IMR-90 (cell line): ENCODE measurements around the gene GXYLT1. TPM values are rescaled to one million over a fixed set of nuclear protein-coding genes. Genes with fewer than 3 reads are reported as not detected.

Experiments
- ATAC-seq: fragments of 200-7000 bp; cut with Tn5 transposase; 2 replicates; pipeline ENCODE4 v1.9.1; 2020; ENCODE audit warnings: low read depth, mild to moderate bottlenecking, moderate library complexity
- BruUV-seq: library from RNA; stranded (reverse); fragments of 400-500 nt; replicated peaks from 2 replicates; lab custom pipeline; 2021; lab: Mats Ljungman, UMichigan
- CTCF ChIA-PET: fragments of 300-600 bp; formaldehyde crosslinking; extraction: SDS; loops from one replicate; lab custom pipeline; 2021; ENCODE audit warnings: antibody characterized with exemption; lab: Yijun Ruan, JAX
- POLR2A ChIA-PET: fragments of 300-600 bp; sonication (Branson Sonifier 250); formaldehyde crosslinking; loops from one replicate; lab custom pipeline; 2022; ENCODE audit warnings: antibody characterized with exemption; ENCODE audit not compliant: unreplicated experiment; lab: Charles Lee
- DNase-seq: peaks from one replicate; pipeline ENCODE4 v3.0.0; 2013
- H2AFZ ChIP-seq: replicated peaks from 2 replicates; pipeline ENCODE3; 2013; ENCODE audit warnings: low read length, mild to moderate bottlenecking; ENCODE audit not compliant: poor library complexity
- H2AK5ac ChIP-seq: 2 replicates; pipeline ENCODE4 v1.6.1; 2013; ENCODE audit warnings: low read depth, low read length, inconsistent platforms
- H2AK9ac ChIP-seq: replicated peaks from 2 replicates; pipeline ENCODE3; 2013; ENCODE audit warnings: mild to moderate bottlenecking, low read depth, low read length, moderate library complexity; ENCODE audit not compliant: poor library complexity
- H2BK120ac ChIP-seq: 2 replicates; pipeline ENCODE4 v1.6.1; 2013; ENCODE audit warnings: low read depth, low read length, inconsistent platforms
- H2BK15ac ChIP-seq: 3 replicates; pipeline ENCODE4 v1.6.1; 2013; ENCODE audit warnings: low read depth, low read length, inconsistent platforms
- H2BK20ac ChIP-seq: 2 replicates; pipeline ENCODE4 v1.6.1; 2013; ENCODE audit warnings: low read depth, mild to moderate bottlenecking, inconsistent platforms, low read length, moderate library complexity
- H2BK5ac ChIP-seq: 2 replicates; pipeline ENCODE4 v1.6.1; 2013; ENCODE audit warnings: mild to moderate bottlenecking, low read depth, low read length, inconsistent platforms; ENCODE audit not compliant: poor library complexity, severe bottlenecking
- H3K14ac ChIP-seq: replicated peaks from 2 replicates; pipeline ENCODE4 v1.6.1; 2013; ENCODE audit warnings: low read depth, low read length, inconsistent platforms
- H3K18ac ChIP-seq: 2 replicates; pipeline ENCODE4 v1.6.1; 2013; ENCODE audit warnings: low read depth, low read length, control low read depth
- H3K23ac ChIP-seq: 2 replicates; pipeline ENCODE4 v1.6.1; 2013; ENCODE audit warnings: low read depth, low read length, inconsistent platforms
- H3K27ac ChIP-seq: 2 replicates; pipeline ENCODE4 v1.5.1; 2013; ENCODE audit warnings: mild to moderate bottlenecking, control low read depth, low read length; ENCODE audit not compliant: insufficient read depth
- H3K27me3 ChIP-seq: 2 replicates; pipeline ENCODE4 v1.6.1; 2013; ENCODE audit warnings: low read length; ENCODE audit not compliant: control insufficient read depth, insufficient read depth
- H3K36me3 ChIP-seq: 2 replicates; pipeline ENCODE4 v1.6.1; 2013; ENCODE audit warnings: low read length, mixed read lengths; ENCODE audit not compliant: control insufficient read depth, insufficient read depth
- H3K4ac ChIP-seq: 2 replicates; pipeline ENCODE4 v1.6.1; 2013; ENCODE audit warnings: low read depth, low read length, inconsistent platforms
- H3K4me1 ChIP-seq: 2 replicates; pipeline ENCODE4 v1.6.1; 2013; ENCODE audit warnings: low read length, mixed read lengths; ENCODE audit not compliant: control insufficient read depth, insufficient read depth
- H3K4me2 ChIP-seq: 2 replicates; pipeline ENCODE4 v1.6.1; 2013; ENCODE audit warnings: low read depth, mild to moderate bottlenecking, control low read depth, low read length, moderate library complexity
- H3K4me3 ChIP-seq: 2 replicates; pipeline ENCODE4 v1.5.1; 2013; ENCODE audit warnings: low read depth, mild to moderate bottlenecking, control low read depth, low read length, moderate library complexity; ENCODE audit not compliant: insufficient read depth
- H3K56ac ChIP-seq: 2 replicates; pipeline ENCODE4 v1.6.1; 2013; ENCODE audit warnings: low read length, inconsistent platforms; ENCODE audit not compliant: insufficient read depth; ENCODE audit errors: extremely low read depth
- H3K79me1 ChIP-seq, 2 experiments: 2 replicates each; pipeline ENCODE4 v1.6.1; 2013; ENCODE audit warnings: low read length in 2 of 2, inconsistent platforms in 1 of 2, low read depth in 1 of 2
- H3K9ac ChIP-seq: 2 replicates; pipeline ENCODE4 v1.6.1; 2013; ENCODE audit warnings: low read depth, low read length, control low read depth
- H3K9me1 ChIP-seq: 2 replicates; pipeline ENCODE4 v1.6.1; 2013; ENCODE audit warnings: low read length, inconsistent platforms; ENCODE audit not compliant: insufficient read depth
- H3K9me3 ChIP-seq: 2 replicates; pipeline ENCODE4 v1.6.1; 2013; ENCODE audit warnings: low read length; ENCODE audit not compliant: control insufficient read depth, insufficient read depth
- H4K20me1 ChIP-seq: 2 replicates; pipeline ENCODE4 v1.6.1; 2013; ENCODE audit warnings: low read length, inconsistent platforms; ENCODE audit not compliant: insufficient read depth
- H4K5ac ChIP-seq: 2 replicates; pipeline ENCODE4 v1.6.1; 2013; ENCODE audit warnings: mild to moderate bottlenecking, low read depth, low read length, control low read depth
- H4K8ac ChIP-seq, 2 experiments: 2 replicates each; pipeline ENCODE4 v1.6.1; 2013; ENCODE audit warnings: low read depth in 2 of 2, low read length in 2 of 2, control low read depth in 1 of 2, inconsistent platforms in 1 of 2
- H4K91ac ChIP-seq: 2 replicates; pipeline ENCODE4 v1.6.1; 2013; ENCODE audit warnings: low read depth, low read length, inconsistent platforms; ENCODE audit not compliant: insufficient read depth
- CEBPB ChIP-seq: IDR thresholded peaks from 2 replicates; pipeline ENCODE4 v1.6.1; 2012; ENCODE audit warnings: low read depth, low read length, improper control_type of control experiment
- CTCF ChIP-seq: conservative IDR thresholded peaks from 2 replicates; pipeline ENCODE4 v1.5.1; 2012; ENCODE audit warnings: mild to moderate bottlenecking, low read depth, low read length, improper control_type of control experiment
- FOS ChIP-seq: fragments of 150-350 bp; IDR thresholded peaks from 2 replicates; pipeline ENCODE4 v1.6.1; 2016; ENCODE audit warnings: low read depth, low read length
- MAFK ChIP-seq: IDR thresholded peaks from 2 replicates; pipeline ENCODE4 v1.6.1; 2012; ENCODE audit warnings: low read depth, low read length, improper control_type of control experiment
- MAZ ChIP-seq: IDR thresholded peaks from 2 replicates; pipeline ENCODE4 v1.6.1; 2012; ENCODE audit warnings: low read depth, mild to moderate bottlenecking, low read length, improper control_type of control experiment, moderate library complexity, borderline replicate concordance
- MXI1 ChIP-seq: IDR thresholded peaks from 2 replicates; pipeline ENCODE4 v1.6.1; 2012; ENCODE audit warnings: low read depth, mild to moderate bottlenecking, low read length, moderate library complexity, borderline replicate concordance
- RAD21 ChIP-seq: IDR thresholded peaks from 2 replicates; pipeline ENCODE4 v1.6.1; 2012; ENCODE audit warnings: low read length, improper control_type of control experiment
- RFX5 ChIP-seq: IDR thresholded peaks from 2 replicates; pipeline ENCODE4 v1.8.0; 2012; ENCODE audit warnings: low read depth, mild to moderate bottlenecking, low read length, moderate library complexity
- USF2 ChIP-seq: fragments of 150-350 bp; IDR thresholded peaks from 2 replicates; pipeline ENCODE4 v1.6.1; 2017; ENCODE audit warnings: mild to moderate bottlenecking, antibody characterized with exemption, low read length, low read depth
- WGBS, 2 experiments: methylation state at CpG; one replicate each; pipeline versions ENCODE4 v1.1.5 to v1.1.7; 2013; ENCODE audit warnings: missing lambda C conversion rate in 2 of 2; ENCODE audit not compliant: insufficient read length in 1 of 2; ENCODE audit errors: extremely low coverage in 2 of 2; 5-methylcytosine and 5-hydroxymethylcytosine counted together
- dilution Hi-C: fragments of 300-500 bp; cut with HindIII; formaldehyde crosslinking; loops from one replicate; pipeline ENCODE4 v1.14.3; 2018; ENCODE audit warnings: low sequenced_read_pairs; ENCODE audit not compliant: unreplicated experiment
- in situ Hi-C: fragments of 300-500 bp; cut with MboI; formaldehyde crosslinking; loops from 3 replicates; pipeline ENCODE4 v1.14.3; 2019; ENCODE audit warnings: low sequenced_read_pairs, inconsistent platforms, mixed read lengths
- intact Hi-C: fragments of 100-400 bp; cut with micrococcal nuclease; formaldehyde crosslinking; loops from 2 replicates; pipeline ENCODE4 v1.10.0; 2022
- polyA plus RNA-seq, 3 experiments: library from polyadenylated mRNA; depleted of rRNA; stranded (reverse); fragments of >200 nt; gene quantifications; 2 replicates each; pipeline ENCODE4 v1.2.3, GENCODE V29; 2012; ENCODE audit warnings: low replicate concordance in 1 of 3
- total RNA-seq: library from RNA; depleted of rRNA; stranded (reverse); fragments of >200 nt; gene quantifications from 2 replicates; pipeline ENCODE4 v1.2.3, GENCODE V29; 2012

The GXYLT1 gene
- total and polyA plus RNA-seq, 2 of the 4 experiments (the other 2 are of a cell fraction) = 8.5 to 8.6 TPM

- DNase-seq = no peak
Measured at GRCh38 chr12:42182394-42182793, 37.7 kb upstream of the GXYLT1 start.

More at GRCh38 chr12:42182394-42182793, 37.7 kb upstream of the GXYLT1 start:
- Histone ChIP-seq H3K27me3 (no peaks in the 10 kb centered on the region), H3K4me2 (no peak overlapping the region), H3K14ac (no peak overlapping the region), H3K9ac (no peak overlapping the region), H3K36me3 (0 out of 2 replicates have a peak, but pooled peaks cover 2% of the 10 kb centered on the region), H3K4ac (no peak overlapping the region), H3K4me1 (no peaks in the 10 kb centered on the region), H3K18ac (no peak overlapping the region), H2BK15ac (no peak overlapping the region), H3K9me3 (no peaks in the 10 kb centered on the region), H4K91ac (no peak overlapping the region), H2BK20ac (no peak overlapping the region), H4K5ac (no peak overlapping the region), H3K56ac (no peak overlapping the region), H3K23ac (no peak overlapping the region), H2BK120ac (no peak overlapping the region), H2BK5ac (no peak overlapping the region), H4K8ac (no peak overlapping the region), H4K20me1 (no peaks in the 10 kb centered on the region), H3K9me1 (0 out of 2 replicates have a peak, but pooled peaks cover 2% of the 10 kb centered on the region), H3K27ac (no peak overlapping the region), H2AK5ac (no peak overlapping the region), H3K4me3 (no peak overlapping the region), H3K79me1 (peaks cover 6 to 24% of the 10 kb centered on the region in 2 experiments; a peak in 3 of 4 replicates), H2AFZ (no peak overlapping the region), H2AK9ac (no peak overlapping the region)
- ATAC-seq = no peak
- BruUV-seq = no TSS peak
- intact Hi-C loops = no loop called here
- no CpG with 5 or more reads among the region's 2 CpGs for WGBS, 2 experiments
- in situ Hi-C loops = no loop called here
- TF ChIP-seq MAFK (no peak), FOS (no peak), CEBPB (0 out of 2 replicates have a peak, but pooled peaks have one; percentile 6), MXI1 (no peak), RFX5 (no peak), MAZ (no peak), CTCF (no peak), USF2 (no peak), RAD21 (no peak)
- POLR2A ChIA-PET = no interaction called here
- CTCF ChIA-PET = no interaction called here
- dilution Hi-C loops = no loop called here
